Stimulated activated CD4-positive, alpha-beta T cell treated with anti-CD3 and anti-CD28 coated beads, Interleukin-1b, Interleukin-23, amount 100 ng/mL, for 1 hour (primary cell): ENCODE results near the gene PLXDC2.
"Not testable (repeated sequence)": the region's sequence is repeated elsewhere in the genome, so short reads cannot be mapped to it uniquely, and the experiment has no call there.

Experiments
- DNase-seq, 2 donors: peaks; one replicate each; pipeline ENCODE4 v3.0.0-alpha.2; 2020; ENCODE audit warnings: low read depth in 2 of 2

The PLXDC2 gene

DNA sequence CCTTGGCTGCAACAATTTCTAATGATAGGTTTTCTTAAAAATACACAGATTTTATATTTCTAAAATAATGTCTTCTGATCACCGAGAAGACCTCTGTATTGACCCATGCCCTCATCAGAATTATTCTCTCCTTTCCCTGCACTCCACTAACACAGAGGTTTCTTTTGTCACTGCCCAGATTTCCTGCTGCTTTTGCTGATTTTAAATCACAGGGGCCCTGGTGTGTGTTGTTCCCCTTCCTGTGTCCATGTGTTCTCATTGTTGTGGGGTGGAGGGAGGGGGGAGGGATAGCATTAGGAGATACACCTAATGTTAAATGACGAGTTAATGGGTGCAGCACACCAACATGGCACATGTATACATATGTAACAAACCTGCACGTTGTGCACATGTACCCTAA, 375.2 kb downstream of the PLXDC2 start:
- not testable (repeated sequence) for DNase-seq

DNA sequence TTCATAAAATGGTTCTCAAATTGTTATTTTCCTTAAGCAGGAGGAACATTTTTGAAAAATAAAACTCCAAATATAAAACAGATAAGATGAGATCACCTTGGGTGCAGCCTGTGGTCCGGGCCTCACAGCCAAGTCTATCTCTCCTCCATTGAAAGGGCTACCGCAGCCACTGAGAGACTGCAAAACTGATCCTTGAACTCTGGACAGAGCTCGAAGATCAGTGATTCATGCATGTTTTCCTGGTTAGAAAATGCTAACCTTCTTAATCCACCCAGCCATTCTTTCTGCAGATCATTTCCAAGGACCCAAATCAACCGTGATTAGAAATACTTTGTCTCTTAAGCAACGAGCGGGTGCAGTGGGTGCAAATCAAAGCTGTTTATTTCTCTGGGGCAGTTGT, 378.8 kb downstream of the PLXDC2 start:
- no peak for DNase-seq

- DNase-seq: no peak
Observed at GRCh38 chr10:20200758-20201157, 384.5 kb downstream of the PLXDC2 start.

DNA sequence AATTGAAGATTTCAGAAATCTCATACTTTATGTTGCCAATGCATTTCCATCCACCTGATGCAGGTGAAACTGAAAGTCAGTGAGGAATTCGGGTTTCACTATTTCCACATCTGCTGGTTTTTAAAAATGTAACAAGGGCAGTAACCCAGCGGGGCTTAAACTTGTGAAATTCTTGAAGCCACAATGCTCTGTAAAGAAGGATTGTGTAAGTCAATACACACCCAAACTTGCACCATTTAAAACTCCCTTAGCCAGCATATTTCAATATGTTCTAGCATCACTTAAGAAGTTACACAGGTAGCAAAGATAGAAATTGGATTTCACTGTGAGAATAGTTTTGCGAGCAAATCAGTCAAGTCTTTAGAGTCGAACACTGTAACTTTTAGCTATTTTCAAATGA, 386.1 kb downstream of the PLXDC2 start:
- no peak for DNase-seq

- DNase-seq: no peak
Observed at GRCh38 chr10:20207653-20208052, 391.4 kb downstream of the PLXDC2 start.

DNA sequence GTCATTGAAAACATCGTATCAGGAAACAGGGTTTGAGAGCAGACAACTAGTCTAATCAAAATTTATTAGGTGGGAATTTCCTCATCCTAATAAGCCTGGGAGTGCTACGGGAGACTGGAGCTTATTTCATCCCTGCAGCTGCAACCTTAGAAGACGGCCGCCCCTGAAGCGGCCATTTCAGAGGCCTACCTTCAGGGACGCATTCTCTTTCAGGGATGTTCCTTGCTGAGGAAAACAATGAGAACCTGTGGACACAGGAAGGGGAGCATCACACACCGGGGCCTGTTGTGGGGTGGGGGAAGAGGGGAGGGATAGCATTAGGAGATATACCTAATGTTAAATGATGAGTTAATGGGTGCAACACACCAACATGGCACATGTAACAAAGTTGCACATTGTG, 392.9 kb downstream of the PLXDC2 start:
- DNase-seq: not testable (repeated sequence)

- no peak for DNase-seq
Observed at GRCh38 chr10:20215547-20216152, 399.4 kb downstream of the PLXDC2 start.

DNA sequence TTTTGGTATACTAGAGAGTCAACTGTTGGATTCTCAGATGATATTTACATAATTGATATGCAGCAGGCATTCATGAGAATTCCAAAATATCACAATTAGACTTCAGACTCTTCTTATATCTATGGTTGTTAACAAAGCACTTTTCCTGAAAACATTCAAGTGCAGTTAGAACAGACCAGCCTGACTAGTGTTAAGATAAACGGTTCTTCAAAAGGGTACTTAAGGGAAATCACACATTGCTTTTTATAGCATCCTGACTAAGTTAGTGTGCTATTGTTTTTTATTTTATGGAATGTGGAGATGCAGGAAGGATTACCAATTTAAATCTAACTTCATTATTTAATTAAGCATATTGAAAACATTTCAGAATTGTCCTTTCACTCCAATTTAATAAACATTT, 405.1 kb downstream of the PLXDC2 start:
- DNase-seq: no peak

- no peak for DNase-seq
Observed at GRCh38 chr10:20228729-20229128, 412.5 kb downstream of the PLXDC2 start.

- DNase-seq: no peak
Observed at GRCh38 chr10:20232079-20232705, 416.0 kb downstream of the PLXDC2 start.

DNA sequence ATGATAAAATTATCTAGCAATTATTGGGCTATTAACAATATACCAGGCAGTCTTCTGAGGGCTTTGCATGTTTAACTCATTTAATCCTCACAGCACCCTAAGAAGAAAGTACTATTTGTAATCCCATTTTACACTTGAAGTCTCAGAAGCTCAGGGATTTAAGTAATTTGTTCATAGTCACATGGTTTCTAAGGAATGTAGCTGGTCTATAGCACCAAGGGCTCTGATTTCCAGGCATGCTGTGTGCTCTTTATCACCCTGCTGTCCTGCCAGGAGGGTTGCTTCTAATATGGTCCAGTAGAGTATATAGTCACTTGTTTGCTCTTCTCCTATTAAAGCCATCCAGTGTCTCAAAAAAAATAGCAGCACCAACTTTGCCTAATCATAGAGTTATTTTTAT, 417.2 kb downstream of the PLXDC2 start:
- no peak for DNase-seq

GRCh38 chr10:20234579-20234978, 418.3 kb downstream of the PLXDC2 start:
- no peak for DNase-seq

DNA sequence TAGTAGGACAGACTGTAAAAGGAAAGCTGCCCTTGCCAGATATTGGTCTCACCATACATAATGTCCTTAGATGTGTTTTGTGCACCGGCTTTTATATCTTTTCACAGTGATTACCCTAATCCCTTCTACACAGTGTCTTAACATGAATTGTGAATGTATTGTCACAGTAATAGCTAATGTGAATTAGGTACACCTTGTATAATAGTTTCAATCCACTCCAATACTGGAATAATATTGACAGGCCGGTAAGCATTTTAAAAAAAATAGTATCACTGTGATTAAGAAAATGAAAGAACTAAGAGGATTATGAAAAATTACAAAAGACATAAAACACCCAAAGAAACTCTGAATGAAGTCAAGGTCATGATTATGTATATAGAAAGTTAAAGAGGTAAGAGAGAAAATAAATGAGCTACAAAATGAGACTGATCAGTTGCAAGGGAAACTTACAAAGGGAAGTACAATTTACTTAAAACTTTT, 420.9 kb downstream of the PLXDC2 start:
- DNase-seq: no peak

- no peak for DNase-seq
Observed at GRCh38 chr10:20237586-20237985, 421.4 kb downstream of the PLXDC2 start.

- no peak for DNase-seq
Observed at GRCh38 chr10:20240643-20241042, 424.4 kb downstream of the PLXDC2 start.

- DNase-seq: no peak
Observed at GRCh38 chr10:20247454-20247853, 431.2 kb downstream of the PLXDC2 start.

GRCh38 chr10:20247891-20248708, 431.9 kb downstream of the PLXDC2 start:
- no peak for DNase-seq

DNA sequence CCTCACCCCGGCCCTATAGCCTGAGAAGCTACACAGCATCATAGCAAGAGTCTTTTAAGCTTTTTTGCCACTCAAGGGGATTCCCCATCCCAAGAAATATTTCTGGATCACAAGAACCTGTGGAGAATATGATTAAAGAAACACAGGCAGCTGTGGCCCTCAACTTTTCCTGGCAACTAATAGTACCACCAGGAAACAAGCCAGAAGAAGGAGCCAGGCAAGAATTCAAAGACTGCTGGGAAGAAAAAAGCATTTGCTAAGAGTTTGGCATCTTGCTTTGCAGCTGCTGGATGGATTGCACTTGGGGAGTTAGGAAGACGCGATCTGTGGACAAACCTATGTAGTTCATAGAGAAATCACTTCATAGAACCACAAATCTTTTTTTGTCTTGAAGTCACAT, 437.8 kb downstream of the PLXDC2 start:
- no peak for DNase-seq

DNA sequence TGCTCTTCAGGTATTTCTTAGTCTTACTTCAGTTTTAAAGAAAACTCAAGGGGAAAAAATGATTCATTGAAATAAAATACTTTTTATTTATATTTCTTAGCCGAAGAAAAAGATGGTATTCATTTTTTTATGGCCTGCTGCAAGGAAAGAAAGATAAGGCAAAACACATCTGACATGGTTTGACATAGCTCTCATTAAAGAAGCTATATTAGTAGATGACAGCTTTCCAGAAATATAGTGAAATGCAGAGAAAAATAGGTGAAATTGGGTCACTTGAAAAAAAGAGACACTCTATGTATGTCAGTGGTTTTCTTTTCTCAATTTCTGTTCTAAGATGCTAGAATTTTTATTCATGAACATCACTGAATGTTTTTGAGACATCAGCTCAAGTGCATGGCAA, 438.3 kb downstream of the PLXDC2 start:
- DNase-seq: no peak

DNA sequence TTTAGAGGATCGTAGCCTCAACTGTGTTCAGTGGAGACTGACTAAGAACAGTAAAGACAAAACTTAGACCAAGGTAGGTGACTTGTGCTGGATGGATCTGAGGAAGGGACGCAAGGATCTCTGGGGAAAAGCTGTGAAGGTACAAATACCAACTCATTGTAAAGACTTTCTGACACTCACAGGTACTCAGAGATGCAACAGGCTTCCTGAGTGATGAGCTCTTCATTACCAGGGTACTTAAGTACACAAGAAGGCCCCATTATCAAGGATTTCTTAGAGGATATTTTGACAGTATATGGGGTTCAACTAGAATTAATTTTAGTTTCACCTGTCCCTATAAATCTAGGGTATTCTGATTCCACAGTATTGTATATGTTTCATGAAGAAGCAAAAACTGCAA, 440.7 kb downstream of the PLXDC2 start:
- DNase-seq: no peak

- no peak for DNase-seq
Observed at GRCh38 chr10:20257422-20257821, 441.2 kb downstream of the PLXDC2 start.

- DNase-seq: no peak
Observed at GRCh38 chr10:20265146-20265545, 448.9 kb downstream of the PLXDC2 start.

DNA sequence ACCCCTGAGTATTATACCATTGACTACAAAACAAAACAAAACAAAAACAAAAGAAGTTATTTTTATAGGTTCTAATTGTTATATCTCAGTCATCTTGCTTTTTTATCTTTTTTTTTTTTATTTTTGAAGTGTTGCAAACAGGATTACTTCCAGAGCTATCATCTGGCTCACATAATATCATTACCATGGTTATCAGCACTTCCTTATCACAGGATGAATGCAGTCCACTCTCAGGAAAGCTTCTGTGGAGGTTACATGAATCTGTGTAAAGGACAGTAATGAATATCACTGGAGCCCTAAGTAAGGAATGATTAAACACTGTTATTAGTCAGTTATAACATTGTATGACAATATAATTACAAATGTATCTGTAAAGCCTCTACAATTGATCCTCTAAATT, 451.5 kb downstream of the PLXDC2 start:
- no peak for DNase-seq
